GM23338 (cell line): ENCODE data around the gene SMOC2. TPM values are rescaled to one million over a fixed set of nuclear protein-coding genes. Genes with fewer than 3 reads are reported as not detected.

ENCODE experiments used
- ATAC-seq: fragments of 200-7000 bp; cut with Tn5 transposase; 3 replicates; pipeline ENCODE4 v1.9.1; 2020
- DNase-seq: peaks from one replicate; pipeline ENCODE4 v3.0.0-alpha.2; 2015; ENCODE audit warnings: low spot score
- H2AFZ ChIP-seq: fragments of 200-600 bp; sonication (generic); 2 replicates; pipeline ENCODE4 v1.8.0; 2016; ENCODE audit warnings: antibody characterized with exemption, mild to moderate bottlenecking, moderate library complexity
- H3F3A ChIP-seq: fragments of 200-600 bp; sonication (generic); replicated peaks from 2 replicates; pipeline ENCODE4 v1.8.0; 2017; ENCODE audit warnings: antibody characterized with exemption, mixed run types, low read depth
- H3K27ac ChIP-seq: fragments of 200-600 bp; sonication (generic); 2 replicates; pipeline ENCODE4 v1.6.1; 2016; ENCODE audit warnings: low read depth
- H3K27me3 ChIP-seq: fragments of 200-600 bp; sonication (generic); 2 replicates; pipeline ENCODE4 v1.8.0; 2016; ENCODE audit warnings: mild to moderate bottlenecking, mixed run types, moderate library complexity; ENCODE audit not compliant: insufficient read depth
- H3K36me3 ChIP-seq: fragments of 200-600 bp; sonication (generic); 2 replicates; pipeline ENCODE4 v1.8.0; 2016; ENCODE audit warnings: mild to moderate bottlenecking; ENCODE audit not compliant: insufficient read depth
- H3K4me1 ChIP-seq: fragments of 200-600 bp; sonication (generic); 2 replicates; pipeline ENCODE4 v1.8.0; 2016; ENCODE audit warnings: mild to moderate bottlenecking, moderate library complexity; ENCODE audit not compliant: insufficient read depth
- H3K4me2 ChIP-seq: fragments of 200-600 bp; sonication (generic); 2 replicates; pipeline ENCODE4 v1.7.1; 2017; ENCODE audit warnings: mixed run types
- H3K4me3 ChIP-seq: fragments of 200-600 bp; sonication (generic); 2 replicates; pipeline ENCODE4 v1.6.1; 2016; ENCODE audit warnings: mixed run types
- H3K79me2 ChIP-seq: fragments of 200-600 bp; sonication (generic); replicated peaks from 2 replicates; pipeline ENCODE4 v1.8.0; 2017; ENCODE audit warnings: mild to moderate bottlenecking; ENCODE audit not compliant: insufficient read depth
- H3K9me2 ChIP-seq: fragments of 200-600 bp; sonication (generic); 2 replicates; pipeline ENCODE4 v1.8.0; 2017; ENCODE audit not compliant: insufficient read depth
- H4K20me1 ChIP-seq: fragments of 200-600 bp; sonication (generic); replicated peaks from 2 replicates; pipeline ENCODE4 v1.8.0; 2017; ENCODE audit warnings: mild to moderate bottlenecking; ENCODE audit not compliant: insufficient read depth
- H3K27ac Mint-ChIP-seq: 2 replicates; pipeline ENCODE4 v1.8.0; 2020; ENCODE audit warnings: inconsistent platforms, mild to moderate bottlenecking, moderate library complexity, mixed read lengths
- H3K27me3 Mint-ChIP-seq: 3 replicates; pipeline ENCODE4 v1.8.0; 2022; ENCODE audit warnings: low read depth, mild to moderate bottlenecking, moderate library complexity, mixed read lengths, inconsistent platforms; ENCODE audit not compliant: insufficient read depth, poor library complexity
- H3K36me3 Mint-ChIP-seq: 3 replicates; pipeline ENCODE4 v1.8.0; 2021; ENCODE audit warnings: low read depth, mild to moderate bottlenecking, inconsistent platforms, moderate library complexity, mixed read lengths
- H3K4me1 Mint-ChIP-seq: 3 replicates; pipeline ENCODE4 v1.8.0; 2020; ENCODE audit warnings: mild to moderate bottlenecking, inconsistent platforms, mixed read lengths
- H3K4me3 Mint-ChIP-seq: 3 replicates; pipeline ENCODE4 v1.8.0; 2021; ENCODE audit warnings: moderate library complexity, mild to moderate bottlenecking, inconsistent platforms, mixed read lengths
- H3K9me3 Mint-ChIP-seq: 3 replicates; pipeline ENCODE4 v1.8.0; 2020; ENCODE audit warnings: moderate library complexity, mild to moderate bottlenecking, inconsistent platforms, mixed read lengths
- CREB1 ChIP-seq: fragments of 250-450 bp; sonication (Bioruptor Pico); IDR thresholded peaks from 2 replicates; pipeline ENCODE4 v1.5.0; 2020; ENCODE audit warnings: low read depth, mild to moderate bottlenecking, moderate library complexity
- CTCF ChIP-seq, 2 experiments: fragments of 200-600 bp in 1 of 2; sonication (generic) in 1 of 2; conservative IDR thresholded peaks; 2 replicates each; pipeline versions ENCODE4 v1.5.1 to v1.6.1; 2016 to 2017; ENCODE audit warnings: antibody characterized with exemption in 2 of 2, low read depth in 2 of 2, mild to moderate bottlenecking in 2 of 2, moderate library complexity in 1 of 2
- ETS1 ChIP-seq: IDR thresholded peaks from 2 replicates; pipeline ENCODE4 v1.6.1; 2016; ENCODE audit warnings: antibody characterized with exemption
- EZH2 ChIP-seq: fragments of 200-600 bp; sonication (generic); IDR thresholded peaks from one replicate; pipeline ENCODE4 v1.8.0; 2017; ENCODE audit warnings: antibody characterized with exemption, mild to moderate bottlenecking, low read depth; ENCODE audit not compliant: unreplicated experiment
- EZH2phosphoT487 ChIP-seq: fragments of 200-600 bp; sonication (generic); IDR thresholded peaks from one replicate; pipeline ENCODE4 v1.8.1; 2018; ENCODE audit warnings: antibody characterized with exemption; ENCODE audit not compliant: unreplicated experiment
- JUNB ChIP-seq: IDR thresholded peaks from one replicate; pipeline ENCODE4 v1.6.1; 2016; ENCODE audit warnings: antibody characterized with exemption; ENCODE audit not compliant: unreplicated experiment
- POLR2AphosphoS5 ChIP-seq: IDR thresholded peaks from 2 replicates; pipeline ENCODE4 v1.6.1; 2016; ENCODE audit warnings: antibody characterized with exemption, low read depth
- REST ChIP-seq: IDR thresholded peaks from one replicate; pipeline ENCODE4 v1.6.1; 2018; ENCODE audit warnings: antibody characterized with exemption; ENCODE audit not compliant: unreplicated experiment
- STAT1 ChIP-seq: IDR thresholded peaks from one replicate; pipeline ENCODE4 v1.6.1; 2016; ENCODE audit warnings: antibody characterized with exemption; ENCODE audit not compliant: unreplicated experiment
- ZNF114 ChIP-seq: fragments of 250-450 bp; sonication (Bioruptor Pico); IDR thresholded peaks from 2 replicates; pipeline ENCODE4 v1.5.0; 2020; ENCODE audit warnings: mild to moderate bottlenecking, moderate library complexity
- ZNF331 ChIP-seq: fragments of 250-450 bp; sonication (Bioruptor Pico); IDR thresholded peaks from 2 replicates; pipeline ENCODE4 v1.5.0; 2020; ENCODE audit warnings: low read depth, mild to moderate bottlenecking, moderate library complexity
- ZNF462 ChIP-seq: fragments of 250-450 bp; sonication (Bioruptor Pico); IDR thresholded peaks from 2 replicates; pipeline ENCODE4 v1.5.0; 2020; ENCODE audit warnings: mild to moderate bottlenecking, moderate library complexity
- polyA plus RNA-seq: library from polyadenylated mRNA; unstranded; fragments of >200 nt; fragmentation: Nextera tagmentation; extraction: Ambion mirVana; gene quantifications from 2 replicates; pipeline ENCODE4 v1.2.1, GENCODE V29; 2016
- total RNA-seq: library from RNA; depleted of rRNA; stranded (reverse); fragments of >200 nt; shearing (Covaris generic); gene quantifications from 2 replicates; pipeline ENCODE4 v1.2.3, GENCODE V29; 2014

The SMOC2 gene
- total and polyA plus RNA-seq, 2 experiments from 2014 or later: 4.3 to 6.5 TPM

GRCh38 chr6:168490757-168491156 is 49.8 kb downstream of the SMOC2 start:
- ATAC-seq (no peak), DNase-seq (no peak)
- TF ChIP-seq ZNF331 (no peak), POLR2AphosphoS5 (no peak), ZNF114 (CRISPR knock-in tag) (no peak), CTCF (conservative IDR thresholded peaks at IDR 0.05; ENCODE audit: low read depth in 2 of 2) (no peak), EZH2 (no peak), ZNF462 (CRISPR knock-in tag) (no peak), CREB1 (no peak), STAT1 (no peak), JUNB (no peak), EZH2phosphoT487 (no peak), REST (no peak), ETS1 (no peak)
- Histone ChIP-seq H4K20me1 (no peaks in the 10 kb centered on the region), H3F3A (no peaks in the 10 kb centered on the region), H3K27me3 (no peaks in the 10 kb centered on the region), H3K27ac (no peak overlapping the region), H3K4me1 (no peaks in the 10 kb centered on the region), H2AFZ (no peak overlapping the region), H3K4me3 (no peak overlapping the region), H3K9me2 (no peaks in the 10 kb centered on the region), H3K36me3 (no peaks in the 10 kb centered on the region), H3K4me2 (no peak overlapping the region), H3K79me2 (no peaks in the 10 kb centered on the region)
- H3K4me3 Mint-ChIP-seq: no peak overlapping the region
- H3K9me3 Mint-ChIP-seq: no peaks in the 10 kb centered on the region
- H3K36me3 Mint-ChIP-seq: no peaks in the 10 kb centered on the region
- no peaks in the 10 kb centered on the region for H3K27me3 Mint-ChIP-seq
- H3K27ac Mint-ChIP-seq: no peak overlapping the region
- H3K4me1 Mint-ChIP-seq: peaks cover 10% of the 10 kb centered on the region; the same call in 2 of the 3 replicates
